LHCN-M2 (cell line): ENCODE results near the gene CD33. TPM values are rescaled to one million over a fixed set of nuclear protein-coding genes. Genes with fewer than 3 reads are reported as not detected.
"Not testable (repeated sequence)": the region's sequence is repeated elsewhere in the genome, so short reads cannot be mapped to it uniquely, and the experiment has no call there.

Experiments
- DNase-seq: peaks from one replicate; pipeline ENCODE4 v3.0.0-alpha.2; 2012; ENCODE audit warnings: low read depth
- total RNA-seq: library from RNA; depleted of rRNA; stranded (reverse); fragments of >200 nt; gene quantifications from 2 replicates; pipeline ENCODE4 v1.2.3, GENCODE V29; 2014

CD33 gene
- total RNA-seq, 1 experiment from 2014 or later = 0.11 TPM

DNA sequence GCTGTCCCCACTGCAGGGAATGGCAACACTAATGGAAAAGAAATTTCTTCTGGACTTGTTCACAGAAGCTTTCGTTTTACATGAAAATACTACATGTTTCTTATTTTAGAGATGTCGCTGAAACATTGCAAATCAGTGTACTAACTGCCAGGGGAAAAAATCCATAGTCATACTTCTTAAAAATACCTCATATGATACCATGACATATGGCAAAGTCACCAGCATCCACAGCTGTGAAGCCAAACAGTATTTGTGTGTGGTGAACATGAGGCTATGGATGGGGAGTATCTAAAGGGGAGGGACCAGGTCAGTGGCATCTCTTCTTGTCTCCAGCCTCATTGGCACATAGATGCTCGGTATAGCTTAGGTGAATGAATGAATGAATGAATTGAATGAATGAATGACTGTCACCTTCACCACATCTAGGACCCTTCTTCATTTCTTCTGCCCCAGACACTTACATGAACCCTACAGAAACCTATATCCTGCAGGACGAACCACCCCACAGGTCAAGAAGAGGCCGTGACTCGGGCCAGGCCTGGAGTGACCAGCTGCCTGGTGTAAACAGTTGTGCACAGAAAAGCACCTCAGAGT, 14.6 kb upstream of the CD33 start:
- no peak for DNase-seq

GRCh38 chr19:51210874-51211361, 14.0 kb upstream of the CD33 start:
- not testable (repeated sequence) for DNase-seq

- DNase-seq = no peak
Observed at GRCh38 chr19:51211833-51212232, 13.0 kb upstream of the CD33 start.

DNA sequence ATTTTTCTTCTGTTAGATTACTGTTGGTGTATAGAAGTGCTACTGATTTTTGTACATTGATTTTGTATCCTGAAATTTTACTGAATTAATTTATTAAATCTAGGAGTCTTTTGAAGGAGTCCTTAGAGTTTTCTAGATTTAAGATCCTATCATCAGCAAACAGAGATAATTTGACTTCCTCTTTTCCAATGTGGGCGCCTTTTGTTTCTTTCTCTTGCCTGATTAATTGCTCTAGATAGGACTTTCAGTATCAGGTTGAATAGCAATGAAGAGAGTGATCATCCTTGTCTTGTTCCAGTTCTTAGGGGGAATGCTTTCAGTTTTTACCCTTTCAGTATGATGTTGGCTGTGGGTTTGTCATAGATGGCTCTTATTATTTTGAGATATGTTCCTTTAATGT, 5.6 kb upstream of the CD33 start:
- no peak for DNase-seq

- no peak for DNase-seq
Observed at GRCh38 chr19:51219971-51220370, 4.9 kb upstream of the CD33 start.

DNA sequence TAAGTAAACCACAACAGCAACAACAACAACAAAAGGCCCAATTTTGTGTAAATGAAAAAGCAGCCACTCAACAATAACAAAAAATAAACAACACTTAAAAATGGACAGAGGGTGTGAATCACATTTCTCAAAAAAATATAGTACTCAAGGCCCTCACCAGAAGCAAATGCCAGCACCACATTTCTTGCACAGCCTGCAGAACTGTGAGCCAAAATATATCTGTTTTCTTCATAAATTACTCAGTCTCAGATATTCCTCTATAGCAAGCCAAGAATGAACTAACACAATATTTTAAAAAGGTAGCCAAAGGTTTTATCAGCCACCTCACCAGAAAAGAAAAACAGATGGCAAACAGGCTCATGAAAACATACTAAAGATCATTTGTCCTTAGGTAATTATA, 3.9 kb upstream of the CD33 start:
- no peak for DNase-seq

GRCh38 chr19:51224163-51224641, 678 bp upstream of the CD33 start:
- no peak for DNase-seq

DNA sequence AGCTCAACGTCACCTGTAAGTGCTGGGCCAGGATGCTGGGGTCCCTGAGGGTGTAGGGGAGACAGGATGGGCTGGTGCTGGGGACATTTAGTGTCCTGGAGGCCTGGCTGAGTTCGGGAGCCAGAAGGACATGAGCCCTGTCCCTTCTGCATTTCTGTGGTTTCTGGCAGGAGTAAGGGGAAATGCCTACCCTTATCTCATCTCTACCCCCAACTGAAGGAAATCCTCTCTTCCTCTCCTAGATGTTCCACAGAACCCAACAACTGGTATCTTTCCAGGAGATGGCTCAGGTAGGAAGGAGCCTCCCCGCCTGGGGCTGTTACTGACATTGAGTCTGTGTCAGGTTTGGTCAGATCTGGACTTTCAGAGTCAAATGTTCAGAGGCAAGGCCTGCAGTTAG, 1.2 kb downstream of the CD33 start:
- no peak for DNase-seq

DNA sequence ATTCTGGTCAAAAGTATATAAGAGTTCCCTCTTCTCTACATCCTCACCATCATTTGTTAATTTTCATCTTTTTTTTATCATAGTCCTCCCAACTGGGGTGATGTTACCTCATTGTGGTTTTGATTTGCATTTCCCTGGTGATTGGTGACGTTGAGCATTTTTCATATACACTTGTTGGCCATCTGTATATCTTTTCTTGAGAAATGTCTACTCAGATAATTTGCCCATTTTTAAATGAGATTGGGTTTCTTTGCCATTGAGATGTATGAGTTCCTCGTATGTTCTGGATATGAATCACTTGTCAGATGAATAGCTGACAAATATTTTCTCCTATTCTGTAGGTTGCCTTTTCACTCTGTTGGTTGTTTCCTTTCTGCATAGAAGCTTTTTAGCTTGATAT, 2.4 kb downstream of the CD33 start:
- no peak for DNase-seq

DNA sequence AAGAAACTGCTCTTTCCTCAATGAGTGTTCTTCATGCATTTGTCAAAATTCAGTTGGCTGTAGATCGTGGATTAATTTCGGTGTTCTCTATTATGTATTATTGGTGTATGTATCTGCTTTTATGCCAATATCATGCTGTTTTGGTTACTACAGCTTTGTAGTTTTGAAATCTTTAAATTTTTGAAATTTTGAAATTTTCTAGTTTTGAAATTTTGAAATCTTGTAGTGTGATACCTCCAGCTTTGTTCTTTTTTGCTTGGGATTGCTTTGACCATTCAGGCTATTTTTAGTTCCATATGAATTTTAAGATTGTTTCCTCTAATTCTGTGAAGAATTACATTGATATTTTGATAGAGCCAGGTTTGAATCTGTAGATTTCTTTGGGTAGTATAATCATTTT, 3.1 kb downstream of the CD33 start:
- DNase-seq = no peak

GRCh38 chr19:51240866-51241265, 16.0 kb downstream of the CD33 start:
- DNase-seq = no peak

DNA sequence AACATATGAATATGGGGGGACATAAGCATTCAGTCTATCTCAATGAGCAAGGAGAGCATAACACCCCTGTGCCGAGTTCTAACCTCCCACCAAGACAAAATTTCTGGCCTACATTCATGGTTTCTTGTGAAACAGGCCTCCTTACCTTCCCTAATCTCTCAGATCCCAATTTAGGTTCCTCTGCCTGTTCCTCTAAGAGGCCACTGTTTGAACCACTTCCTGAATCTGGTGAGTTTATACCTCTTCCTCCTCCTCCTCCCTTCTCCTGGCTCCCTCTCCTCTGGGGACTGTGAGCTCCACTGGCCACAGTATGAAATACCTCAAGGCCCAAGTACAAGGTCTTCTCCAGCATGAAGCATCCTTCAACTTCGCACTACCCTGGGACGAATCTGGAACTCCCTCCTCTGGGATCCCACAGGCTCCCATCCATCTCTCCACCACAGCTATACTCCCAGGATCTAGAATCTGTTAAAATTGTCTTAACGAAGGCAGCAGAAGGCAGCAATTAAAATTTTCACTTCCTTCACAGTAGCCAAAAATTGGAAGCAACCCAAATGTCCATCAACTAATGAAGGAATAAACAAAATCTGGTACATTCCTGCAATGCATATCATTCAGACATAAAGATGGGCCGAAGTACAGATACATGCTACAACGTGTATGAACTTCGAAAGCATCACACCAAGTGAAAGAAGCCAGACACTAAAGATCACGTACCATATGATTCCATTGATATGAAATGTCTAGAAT, 18.2 kb downstream of the CD33 start:
- no peak for DNase-seq

GRCh38 chr19:51246164-51246552, 21.3 kb downstream of the CD33 start:
- peak; percentile 26 for DNase-seq

- no peak for DNase-seq
Observed at GRCh38 chr19:51247972-51248590, 23.2 kb downstream of the CD33 start.

- DNase-seq = no peak
Observed at GRCh38 chr19:51250786-51251467, 26.0 kb downstream of the CD33 start, which contains the start of gene SIGLECL1. Gene SIGLECL1 (plus strand): TSS chr19:51251080. CDS start chr19:51264073, 12,993 bp downstream.

DNA sequence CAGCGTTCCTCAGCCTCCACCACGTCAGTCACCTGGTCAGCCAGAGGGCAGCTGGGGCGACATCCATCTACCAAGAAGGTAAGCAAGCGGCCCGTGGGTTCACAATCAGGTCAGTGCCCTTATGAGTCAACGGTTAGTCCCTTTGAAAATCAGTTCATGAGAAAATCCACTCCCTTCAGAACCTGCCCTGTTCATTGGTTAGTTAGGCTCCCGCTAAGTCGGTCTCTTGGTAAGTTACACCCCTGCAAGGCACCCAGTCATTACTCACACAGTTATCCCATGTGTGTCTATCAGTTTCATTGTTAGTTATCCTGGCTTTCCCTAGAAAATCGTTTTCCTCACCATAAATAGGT, 26.6 kb downstream of the CD33 start:
- DNase-seq = no peak

GRCh38 chr19:51252306-51253079, 27.6 kb downstream of the CD33 start:
- no peak for DNase-seq

GRCh38 chr19:51253088-51253806, 28.4 kb downstream of the CD33 start:
- DNase-seq = no peak

GRCh38 chr19:51256155-51256625, 31.3 kb downstream of the CD33 start:
- DNase-seq = no peak

DNA sequence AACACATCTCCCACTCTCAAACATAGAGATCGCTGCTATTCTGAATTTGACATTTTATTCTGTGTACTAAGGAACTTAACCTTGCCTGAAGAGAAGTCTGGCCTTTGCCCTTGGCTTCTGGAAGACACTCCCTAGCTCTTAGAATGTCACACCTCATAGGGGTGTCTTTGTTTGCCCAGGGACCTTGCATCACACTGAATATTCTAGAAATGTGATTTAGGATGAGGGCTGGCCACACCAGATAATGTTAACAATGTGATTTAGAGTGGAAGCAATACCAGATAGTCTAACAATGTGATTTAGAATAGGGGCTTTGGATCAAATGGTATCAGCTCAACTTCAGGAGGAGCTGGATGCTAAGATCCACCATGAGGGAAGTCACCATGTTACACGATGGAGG, 32.6 kb downstream of the CD33 start:
- no peak for DNase-seq
